ENCODE data around the gene PUS3.
"Not testable (repeated sequence)": the region's sequence is repeated elsewhere in the genome, so short reads cannot be mapped to it uniquely, and the experiment has no call there.

The PUS3 gene

DNA sequence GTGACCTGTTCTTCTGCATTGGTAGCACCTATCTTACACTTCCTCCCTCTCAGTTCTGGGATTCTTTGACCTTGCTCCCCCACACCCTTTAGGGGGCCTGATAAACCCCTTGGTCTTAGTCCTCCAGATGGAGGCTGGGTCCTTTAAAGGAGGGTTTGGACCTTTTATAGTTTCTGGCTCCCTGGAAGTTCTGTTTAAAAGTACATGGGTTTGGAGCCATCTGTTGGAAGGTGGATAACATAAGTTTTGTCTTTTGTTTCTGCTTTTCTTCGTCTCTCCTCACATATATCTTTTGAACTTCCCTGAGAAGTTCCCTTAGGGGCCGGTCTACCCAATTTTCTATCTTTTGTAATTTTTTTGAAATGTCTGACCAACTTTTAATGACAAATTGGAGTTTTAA lies 33.5 kb downstream of the PUS3 start:
- DNase-seq, result no peak

GRCh38 chr11:125865354-125865753 lies 37.7 kb downstream of the PUS3 start:
- not testable (repeated sequence) for DNase-seq

DNA sequence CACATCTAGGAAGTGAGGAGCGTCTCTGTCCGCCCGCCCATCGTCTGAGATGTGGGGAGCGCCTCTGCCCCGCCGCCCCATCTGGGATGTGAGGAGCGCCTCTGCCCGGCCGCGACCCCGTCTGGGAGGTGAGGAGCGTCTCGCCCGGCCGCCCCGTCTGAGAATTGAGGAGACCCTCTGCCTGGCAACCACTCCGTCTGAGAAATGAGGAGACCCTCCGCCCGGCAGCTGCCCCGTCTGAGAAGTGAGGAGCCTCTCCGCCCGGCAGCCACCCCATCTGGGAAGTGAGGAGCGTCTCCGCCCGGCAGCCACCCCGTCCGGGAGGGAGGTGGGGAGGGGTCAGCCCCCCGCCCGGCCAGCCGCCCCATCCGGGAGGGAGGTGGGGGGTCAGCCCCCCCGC lies 40.2 kb downstream of the PUS3 start:
- DNase-seq, result not testable (repeated sequence)

DNA sequence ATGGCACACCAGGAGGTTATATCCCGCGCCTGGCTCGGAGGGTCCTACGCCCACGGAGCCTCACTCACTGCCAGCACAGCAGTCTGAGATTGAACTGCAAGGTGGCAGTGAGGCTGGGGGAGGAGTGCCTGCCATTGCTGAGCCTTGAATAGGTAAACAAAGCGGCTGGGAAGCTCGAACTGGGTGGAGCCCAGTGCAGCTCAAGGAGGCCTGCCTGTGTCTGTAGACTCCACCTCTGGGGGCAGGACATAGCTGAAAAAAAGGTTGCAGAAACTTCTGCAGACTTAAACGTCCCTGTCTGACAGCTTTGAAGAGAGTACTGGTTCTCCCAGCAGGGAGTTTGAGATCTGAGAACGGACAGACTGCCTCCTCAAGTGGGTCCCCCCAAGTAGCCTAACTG lies 45.3 kb downstream of the PUS3 start:
- DNase-seq, result not testable (repeated sequence)

DNA sequence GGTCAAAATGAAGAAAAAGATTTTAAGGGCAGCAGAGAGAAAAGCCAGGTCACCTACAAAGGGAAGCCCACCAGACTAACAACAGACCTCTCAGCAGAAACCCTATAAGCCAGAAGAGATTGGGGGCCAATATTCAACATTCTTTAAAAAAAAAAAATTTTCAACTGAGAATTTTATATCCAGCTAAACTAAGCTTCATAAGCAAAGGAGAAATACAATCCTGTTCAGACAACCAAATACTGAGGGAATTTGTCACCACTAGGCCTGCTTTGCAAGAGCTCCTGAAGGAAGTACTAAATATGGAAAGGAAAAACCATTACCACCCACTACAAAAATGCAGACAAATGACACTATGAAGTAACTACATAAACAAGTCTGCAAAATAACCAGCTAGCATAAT lies 56.8 kb downstream of the PUS3 start:
- no peak for DNase-seq
